Left lung (tissue), 10 donors: Measurements from ENCODE around the gene TMCC1. TPM values are rescaled to one million over a fixed set of nuclear protein-coding genes. Genes with fewer than 3 reads are reported as not detected.

ENCODE experiments used
- ATAC-seq: fragments of 200-7000 bp; cut with Tn5 transposase; one replicate; pipeline ENCODE4 v1.9.1; 2020; ENCODE audit warnings: moderate library complexity
- DNase-seq, 4 donors: peaks; one replicate each; pipeline ENCODE4 v3.0.0-alpha.2; 2013 to 2020
- H3K27ac ChIP-seq, 2 donors: fragments of 200-600 bp; sonication (generic) in 1 of 2; one replicate each; pipeline versions ENCODE4 v1.5.0 to v1.8.0; 2020 to 2021
- H3K27me3 ChIP-seq, 2 donors: fragments of 200-600 bp; sonication (generic) in 1 of 2; one replicate each; pipeline versions ENCODE4 v1.5.0 to v1.8.0; 2020 to 2021
- H3K36me3 ChIP-seq, 2 donors: fragments of 200-600 bp; sonication (generic) in 1 of 2; one replicate each; pipeline versions ENCODE4 v1.5.0 to v1.8.0; 2020 to 2021
- H3K4me1 ChIP-seq, 2 donors: fragments of 200-600 bp; one replicate each; pipeline ENCODE4 v1.8.0; 2021
- H3K4me3 ChIP-seq, 2 donors: fragments of 200-600 bp; sonication (generic) in 1 of 2; one replicate each; pipeline versions ENCODE4 v1.5.0 to v1.8.0; 2020 to 2021; ENCODE audit warnings: mild to moderate bottlenecking in 1 of 2
- H3K9me3 ChIP-seq, 2 donors: fragments of 200-600 bp; sonication (generic) in 1 of 2; one replicate each; pipeline versions ENCODE4 v1.5.0 to v1.8.0; 2020 to 2021
- intact Hi-C, 2 donors: fragments of 100-400 bp; cut with DNase I; formaldehyde crosslinking; loops; one replicate each; pipeline versions ENCODE4 v1.11.2 to v1.14.2; 2022
- polyA plus RNA-seq, 6 donors: library from polyadenylated mRNA; unstranded; fragments of 120-200 nt; gene quantifications; one replicate each; pipeline ENCODE4 v1.2.1, GENCODE V29; 2013; ENCODE audit not compliant: insufficient read length in 6 of 6
- total RNA-seq, 2 donors: library from RNA; stranded (reverse); fragmentation: NEBNext Ultra II Directional; extraction: Animal tissue kit (Norgen Biotek cat#: 25700); gene quantifications; one replicate each; pipeline ENCODE4 v1.2.1, GENCODE V29; 2021
- TF ChIP-seq, protein P1 (sequence below), 2 donors: fragments of 200-600 bp; sonication (generic) in 1 of 2; IDR thresholded peaks; one replicate each; pipeline versions ENCODE4 v1.5.0 to v1.8.0; 2021; ENCODE audit warnings: antibody characterized with exemption in 2 of 2
- donor health status: DM: no; HTN: yes; CAD: no.
- donor health status: DM: no; HTN: no; CAD: no.

TMCC1 gene
- total and polyA plus RNA-seq, 8 donors, result 24.4 to 38.8 (median 27.4) TPM

DNA sequence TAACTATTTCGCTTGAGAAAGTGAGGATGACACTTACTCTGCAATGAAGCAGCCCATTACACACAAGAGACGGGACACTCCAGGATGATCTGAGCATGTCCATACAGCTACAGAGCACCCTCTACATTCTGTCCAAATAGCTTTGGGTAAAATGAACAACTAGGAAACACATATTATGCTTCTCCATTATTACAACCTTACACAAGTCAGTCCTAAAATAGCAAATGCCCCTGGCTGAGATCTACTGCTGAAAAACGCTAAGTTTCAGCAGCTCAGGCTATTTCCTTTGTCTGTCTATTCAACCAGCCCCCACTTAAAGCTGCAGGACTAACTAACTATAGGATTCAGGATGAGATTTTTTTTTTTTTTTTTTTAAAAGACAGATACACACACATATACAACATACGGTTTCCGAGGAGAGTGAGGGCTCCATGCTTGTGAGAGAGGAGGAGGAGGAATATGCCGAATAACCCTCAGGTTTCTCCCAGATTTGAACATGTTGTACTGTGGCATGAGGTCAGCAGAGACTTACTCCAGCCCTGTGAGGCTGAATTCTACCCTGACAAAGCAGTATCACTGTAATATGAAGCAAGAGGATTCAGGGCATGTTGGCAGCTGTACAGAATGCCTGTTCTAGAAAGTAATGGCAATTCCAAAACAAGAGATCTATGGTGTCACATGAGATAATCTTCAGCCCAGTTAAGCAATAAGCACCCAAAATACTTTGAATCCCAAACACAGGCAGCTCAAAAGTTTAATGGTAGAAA lies 169.8 kb downstream of the TMCC1 start:
- ATAC-seq, result peak; percentile 77
- TF ChIP-seq, protein P1, sequence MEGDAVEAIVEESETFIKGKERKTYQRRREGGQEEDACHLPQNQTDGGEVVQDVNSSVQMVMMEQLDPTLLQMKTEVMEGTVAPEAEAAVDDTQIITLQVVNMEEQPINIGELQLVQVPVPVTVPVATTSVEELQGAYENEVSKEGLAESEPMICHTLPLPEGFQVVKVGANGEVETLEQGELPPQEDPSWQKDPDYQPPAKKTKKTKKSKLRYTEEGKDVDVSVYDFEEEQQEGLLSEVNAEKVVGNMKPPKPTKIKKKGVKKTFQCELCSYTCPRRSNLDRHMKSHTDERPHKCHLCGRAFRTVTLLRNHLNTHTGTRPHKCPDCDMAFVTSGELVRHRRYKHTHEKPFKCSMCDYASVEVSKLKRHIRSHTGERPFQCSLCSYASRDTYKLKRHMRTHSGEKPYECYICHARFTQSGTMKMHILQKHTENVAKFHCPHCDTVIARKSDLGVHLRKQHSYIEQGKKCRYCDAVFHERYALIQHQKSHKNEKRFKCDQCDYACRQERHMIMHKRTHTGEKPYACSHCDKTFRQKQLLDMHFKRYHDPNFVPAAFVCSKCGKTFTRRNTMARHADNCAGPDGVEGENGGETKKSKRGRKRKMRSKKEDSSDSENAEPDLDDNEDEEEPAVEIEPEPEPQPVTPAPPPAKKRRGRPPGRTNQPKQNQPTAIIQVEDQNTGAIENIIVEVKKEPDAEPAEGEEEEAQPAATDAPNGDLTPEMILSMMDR (IDR thresholded peaks at IDR 0.05), result no peak
- no peaks in the 10 kb centered on the region for H3K9me3 ChIP-seq
- H3K4me1 ChIP-seq, result peaks cover 4 to 6% of the 10 kb centered on the region in 2 donors
- no peak overlapping the region for H3K4me3 ChIP-seq
- intact Hi-C loops, result no loop called here
- DNase-seq, result peak in 1 of 4 donors; percentile 57
- H3K27ac ChIP-seq, result peak overlapping the region in 1 of 2 donors; percentile 47
- H3K27me3 ChIP-seq, result no peaks in the 10 kb centered on the region
- no peaks in the 10 kb centered on the region for H3K36me3 ChIP-seq

DNA sequence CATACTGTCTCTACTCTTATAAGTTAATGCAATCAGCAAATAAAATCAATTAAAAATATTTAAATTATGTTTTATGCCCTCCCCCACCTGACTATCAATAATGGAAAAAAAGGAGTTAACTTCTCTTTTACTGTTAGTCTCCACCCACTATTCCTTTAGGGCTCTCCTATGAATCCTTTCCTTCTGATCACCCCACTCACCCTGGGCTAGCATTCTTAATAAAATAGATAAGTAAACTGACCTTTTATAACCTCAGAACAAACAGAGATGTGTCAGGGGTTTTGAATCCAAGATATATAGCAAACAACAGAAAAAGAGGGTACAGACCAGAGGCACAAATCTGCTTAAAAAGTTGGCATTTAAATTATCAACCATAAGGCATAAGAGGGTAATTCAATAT lies 171.0 kb downstream of the TMCC1 start:
- TF ChIP-seq, protein P1 (IDR thresholded peaks at IDR 0.05), result no peak
- Histone ChIP-seq H3K27ac (no peak overlapping the region), H3K4me3 (no peak overlapping the region), H3K9me3 (no peaks in the 10 kb centered on the region), H3K36me3 (no peaks in the 10 kb centered on the region), H3K27me3 (no peaks in the 10 kb centered on the region), H3K4me1 (peaks cover 4 to 11% of the 10 kb centered on the region in 2 donors)
- DNase-seq (no peak), ATAC-seq (no peak)
- intact Hi-C loops, result no loop called here

DNA sequence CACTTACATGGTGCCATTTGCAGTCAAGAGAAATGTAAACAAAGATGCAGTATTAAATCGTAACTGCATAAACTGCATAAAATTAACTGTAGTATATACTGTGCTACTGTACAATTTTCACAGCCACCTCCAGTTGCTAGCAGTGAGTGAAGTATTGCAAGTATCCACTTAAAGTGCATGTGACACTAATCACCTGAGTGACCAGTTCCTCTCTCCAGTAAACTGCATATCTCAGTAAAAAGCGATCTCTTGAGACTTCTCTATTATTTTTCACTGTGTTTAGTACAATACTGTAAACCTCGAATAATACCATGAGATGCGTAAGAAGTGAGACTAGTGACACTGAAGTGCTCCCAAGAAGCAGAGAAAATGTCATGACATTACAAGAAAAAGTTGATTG lies 175.3 kb downstream of the TMCC1 start:
- intact Hi-C loops, result no loop called here
- H3K4me1 ChIP-seq, result peaks cover 0 to 9% of the 10 kb centered on the region in 2 donors
- ATAC-seq (peak; percentile 76), DNase-seq (no peak)
- H3K27ac ChIP-seq, result no peak overlapping the region
- TF ChIP-seq, protein P1 (IDR thresholded peaks at IDR 0.05), result no peak
- H3K9me3 ChIP-seq, result no peaks in the 10 kb centered on the region
- no peak overlapping the region for H3K4me3 ChIP-seq
- H3K27me3 ChIP-seq, result no peaks in the 10 kb centered on the region
- no peaks in the 10 kb centered on the region for H3K36me3 ChIP-seq

DNA sequence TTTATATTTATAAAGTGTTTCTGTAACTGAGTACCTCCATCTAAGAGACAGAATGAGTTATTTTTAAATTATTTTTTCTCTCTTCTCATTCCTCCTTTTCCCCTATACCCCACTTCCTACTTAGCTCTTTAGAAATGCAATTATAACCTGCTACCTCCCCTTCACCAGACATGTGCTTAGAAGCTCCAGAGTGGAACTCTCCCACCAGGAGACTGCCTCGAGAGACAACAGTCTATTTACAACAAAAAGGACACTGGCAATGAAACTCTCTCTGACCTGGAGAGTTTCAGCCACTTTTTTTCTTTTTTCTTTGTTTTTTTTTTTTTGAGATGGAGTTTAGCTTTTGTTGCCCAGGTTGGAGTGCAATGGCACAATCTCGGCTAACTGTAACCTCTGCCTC lies 177.7 kb downstream of the TMCC1 start:
- Histone ChIP-seq H3K9me3 (no peaks in the 10 kb centered on the region), H3K4me3 (no peak overlapping the region), H3K4me1 (peaks cover 0 to 9% of the 10 kb centered on the region in 2 donors), H3K36me3 (no peaks in the 10 kb centered on the region), H3K27ac (no peak overlapping the region), H3K27me3 (no peaks in the 10 kb centered on the region)
- intact Hi-C loops, result no loop called here
- DNase-seq (no peak), ATAC-seq (no peak)
- TF ChIP-seq, protein P1 (IDR thresholded peaks at IDR 0.05), result no peak

DNA sequence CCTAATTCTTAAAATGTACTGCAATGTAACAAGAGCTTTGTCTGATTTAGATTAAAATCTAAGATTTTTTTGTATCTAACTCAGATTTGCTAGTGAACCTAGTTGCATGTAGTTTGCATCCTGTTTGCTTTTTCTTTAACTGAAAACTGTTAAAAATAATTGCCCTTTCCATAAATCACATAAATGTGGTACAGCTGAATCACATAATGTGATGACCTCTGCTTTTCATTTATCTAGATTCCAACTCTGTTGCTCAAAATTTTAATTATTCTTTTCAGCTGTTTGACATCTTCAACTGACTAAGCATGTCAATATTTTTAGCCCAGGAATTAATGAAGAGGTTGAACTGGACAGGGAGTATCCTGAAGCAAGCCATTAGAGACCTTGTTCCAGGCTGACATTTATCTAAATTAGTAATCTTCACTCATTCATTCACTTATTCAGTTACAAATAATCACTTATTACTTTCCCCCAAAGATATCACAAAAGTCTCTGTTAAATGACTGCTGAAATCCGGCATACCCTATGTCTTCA lies 185.1 kb downstream of the TMCC1 start:
- Histone ChIP-seq H3K4me1 (no peaks in the 10 kb centered on the region), H3K27me3 (no peaks in the 10 kb centered on the region), H3K36me3 (no peaks in the 10 kb centered on the region), H3K9me3 (no peaks in the 10 kb centered on the region), H3K27ac (no peak overlapping the region), H3K4me3 (no peak overlapping the region)
- ATAC-seq (no peak), DNase-seq (no peak)
- TF ChIP-seq, protein P1 (IDR thresholded peaks at IDR 0.05), result no peak
- intact Hi-C loops, result no loop called here
